Eye (tissue), 1 donor: ENCODE results near the gene SPRR1A.
A peak's percentile ranks its signal among the peaks of the same experiment; 100 is the strongest.

Experiments used
- DNase-seq: peaks from one replicate; pipeline ENCODE4 v3.0.0-alpha.2; 2015

SPRR1A gene

GRCh38 chr1:152983743-152984142 lies at the start of gene SPRR1A:
Gene SPRR1A (plus strand): TSS chr1:152984081. CDS start chr1:152985231, 1,150 bp downstream.
- DNase-seq: no peak

GRCh38 chr1:152940614-152941013 lies 43.3 kb upstream of the SPRR1A start:
- no peak for DNase-seq

GRCh38 chr1:152941037-152941711 lies 42.7 kb upstream of the SPRR1A start:
- no peak for DNase-seq

- DNase-seq: no peak
Measured at GRCh38 chr1:152942161-152942560, 41.7 kb upstream of the SPRR1A start.

- DNase-seq: no peak
Measured at GRCh38 chr1:152946248-152946647, 37.6 kb upstream of the SPRR1A start.

- DNase-seq: no peak
Measured at GRCh38 chr1:152946651-152947256, 37.1 kb upstream of the SPRR1A start, which contains the start of gene SPRR5. Gene SPRR5 (plus strand): TSS chr1:152947206. CDS start chr1:152948555, 1,349 bp downstream.

GRCh38 chr1:152951711-152952110 lies 32.2 kb upstream of the SPRR1A start:
- no peak for DNase-seq

- DNase-seq: no peak
Measured at GRCh38 chr1:152953761-152954160, 30.1 kb upstream of the SPRR1A start.

- no peak for DNase-seq
Measured at GRCh38 chr1:152954436-152954835, 29.4 kb upstream of the SPRR1A start.

GRCh38 chr1:152957561-152957960 lies 26.3 kb upstream of the SPRR1A start:
- no peak for DNase-seq

GRCh38 chr1:152959273-152959672 lies 24.6 kb upstream of the SPRR1A start:
- no peak for DNase-seq

- DNase-seq: no peak
Measured at GRCh38 chr1:152959801-152960451, 24.0 kb upstream of the SPRR1A start.

GRCh38 chr1:152960452-152961044 lies 23.3 kb upstream of the SPRR1A start:
- DNase-seq: no peak

GRCh38 chr1:152961226-152961891 lies 22.5 kb upstream of the SPRR1A start:
- DNase-seq: peak; percentile 54

- DNase-seq: no peak
Measured at GRCh38 chr1:152962876-152963415, 20.9 kb upstream of the SPRR1A start.

GRCh38 chr1:152964536-152964935 lies 19.3 kb upstream of the SPRR1A start:
- DNase-seq: no peak

GRCh38 chr1:152965853-152966252 lies 18.0 kb upstream of the SPRR1A start:
- no peak for DNase-seq

GRCh38 chr1:152967201-152967600 lies 16.7 kb upstream of the SPRR1A start:
- no peak for DNase-seq

GRCh38 chr1:152968248-152968647 lies 15.6 kb upstream of the SPRR1A start:
- no peak for DNase-seq

GRCh38 chr1:152969036-152969435 lies 14.8 kb upstream of the SPRR1A start:
- no peak for DNase-seq

- no peak for DNase-seq
Measured at GRCh38 chr1:152970495-152970894, 13.4 kb upstream of the SPRR1A start, which contains the start of gene SPRR4. Gene SPRR4 (plus strand): TSS chr1:152970648. CDS start chr1:152971891, 1,243 bp downstream.

GRCh38 chr1:152972196-152972886 lies 11.5 kb upstream of the SPRR1A start:
- no peak for DNase-seq
